Measurements from ENCODE around the gene DGLUCY. TPM values are rescaled to one million over a fixed set of nuclear protein-coding genes. Genes with fewer than 3 reads are reported as not detected.
A peak's percentile ranks its signal among the peaks of the same experiment; 100 is the strongest.

Gene DGLUCY
- total and polyA plus RNA-seq, 2 of the 8 experiments (the other 6 are each of a cell fraction or from before 2014, with no cell fraction given) = 24.9 to 31.8 TPM

DNA sequence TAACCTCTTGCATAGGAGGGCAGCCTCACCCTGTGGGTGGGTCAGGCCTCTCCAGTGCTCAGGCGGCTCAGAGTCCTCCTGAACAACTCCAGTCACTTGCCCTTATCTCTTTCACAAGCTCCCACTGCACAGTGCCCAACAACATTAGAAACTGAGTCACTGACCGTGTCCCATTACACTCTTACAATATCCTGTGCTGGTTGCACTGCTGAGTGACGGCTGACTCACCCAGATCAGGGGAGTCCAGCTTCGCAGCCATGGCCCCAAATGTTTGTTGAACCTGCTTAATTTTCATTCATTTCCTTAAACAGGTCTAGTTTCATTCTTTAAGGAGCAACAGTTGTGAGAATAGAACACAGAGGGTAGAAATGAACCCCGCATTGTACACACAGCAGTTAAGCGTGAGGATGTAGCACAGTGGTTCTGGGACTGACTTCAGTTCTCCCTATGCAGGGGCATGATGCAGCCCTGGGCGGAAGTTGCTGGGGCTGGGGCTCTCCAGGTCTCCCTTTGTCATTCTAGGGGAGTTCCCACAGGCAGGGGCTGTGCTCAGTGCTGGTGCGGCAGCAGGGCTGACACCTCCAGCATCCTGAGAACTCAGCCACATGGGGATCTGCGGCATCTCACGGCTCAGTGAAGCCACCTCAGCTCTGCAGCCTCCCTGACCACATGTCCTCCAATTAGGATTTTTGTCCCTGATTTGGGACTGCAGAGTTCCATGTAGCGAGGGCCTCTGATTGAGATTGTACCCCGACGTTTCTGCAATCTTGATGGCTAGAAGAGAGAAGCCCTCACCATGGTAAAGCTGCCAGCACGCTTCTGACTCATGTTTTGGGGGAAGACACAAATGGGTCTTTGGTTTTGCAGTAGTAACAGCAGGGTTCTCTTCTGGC lies 114.5 kb downstream of the DGLUCY start (continued):
- peak; percentile 74 for TF ChIP-seq E2F6 (IDR thresholded peaks at IDR 0.05)
- no peak for TF ChIP-seq CHD1 (IDR thresholded peaks at IDR 0.05; ENCODE audit: low read depth, low read length)
- TF ChIP-seq SUZ12 (IDR thresholded peaks at IDR 0.05; ENCODE audit: low read length) = no peak
- no peak for TF ChIP-seq SP1 (IDR thresholded peaks at IDR 0.05; ENCODE audit: low read depth, low read length)
- TF ChIP-seq YY1 (IDR thresholded peaks at IDR 0.05; ENCODE audit: low read depth, low read length) = peak; percentile 24; the same call in 1 of the 2 replicates
- TF ChIP-seq KDM5A (IDR thresholded peaks at IDR 0.05; ENCODE audit: low read length) = no peak
- TF ChIP-seq CTBP2 (IDR thresholded peaks at IDR 0.05; ENCODE audit: borderline replicate concordance, insufficient read depth, insufficient read length, low read length) = peak; percentile 30
